Stimulated activated CD4-positive, alpha-beta T cell treated with anti-CD3 and anti-CD28 coated beads, Interleukin-2, amount 100 ng/mL, for 4 hours (primary cell): ENCODE measurements around the gene CENPH.
"Not testable (repeated sequence)": the region's sequence is repeated elsewhere in the genome, so short reads cannot be mapped to it uniquely, and the experiment has no call there.

Experiments
- DNase-seq: peaks from one replicate; pipeline ENCODE4 v3.0.0-alpha.2; 2020; ENCODE audit warnings: low read depth

The CENPH gene

DNA sequence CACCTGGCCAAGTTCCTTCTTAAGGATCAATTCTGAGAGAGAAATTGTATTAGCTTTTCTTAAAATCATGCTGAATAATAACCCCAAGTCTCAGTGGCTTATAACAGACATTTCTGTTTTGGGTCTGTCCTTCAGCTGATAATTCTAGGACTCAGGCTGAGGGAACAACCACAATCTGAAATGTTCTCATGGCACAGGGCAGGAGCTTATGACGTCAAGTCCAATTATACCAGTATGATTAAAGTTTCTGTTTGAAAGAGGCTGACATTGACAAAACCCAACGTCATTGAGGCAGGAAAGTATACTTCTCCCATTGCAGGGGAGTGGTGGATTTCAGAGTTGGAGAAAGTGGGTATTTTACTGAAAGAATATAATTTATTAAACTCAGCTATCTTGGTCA lies 21.8 kb downstream of the CENPH start:
- DNase-seq: no peak

- DNase-seq: no peak
Measured at GRCh38 chr5:69212022-69212421, 22.6 kb downstream of the CENPH start.

DNA sequence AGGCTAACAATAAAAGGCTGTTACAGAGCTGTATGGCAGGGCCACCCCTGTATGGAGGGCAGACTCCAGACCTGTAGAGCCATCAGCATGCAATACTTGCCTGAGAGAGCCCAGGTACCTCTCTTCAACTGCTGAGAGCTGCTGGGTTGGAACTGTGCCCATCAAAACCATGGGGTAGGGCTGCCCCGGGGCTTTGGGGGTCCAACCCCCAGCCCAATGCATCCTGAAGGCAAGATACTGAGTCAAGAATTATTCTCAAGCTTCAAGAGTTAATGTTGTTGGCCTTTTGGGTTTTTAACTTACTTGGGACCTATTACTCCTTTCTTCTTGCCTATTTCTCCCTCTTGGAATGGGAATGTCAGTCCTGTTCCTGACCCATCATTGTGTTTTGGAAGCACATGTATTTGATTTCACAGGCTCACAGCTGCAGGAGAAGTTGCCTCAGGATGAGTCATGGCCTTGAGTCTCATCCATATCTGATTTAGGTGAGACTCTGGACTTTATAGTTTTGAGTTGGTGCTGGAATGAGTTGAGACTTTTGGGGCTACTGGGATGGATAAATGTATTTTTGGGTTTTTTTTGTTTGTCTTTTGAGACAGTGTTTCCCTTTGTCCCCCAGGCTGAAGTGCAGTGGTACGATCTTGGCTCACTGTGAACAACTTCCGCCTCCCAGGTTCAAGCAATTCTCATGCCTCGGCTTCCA lies 24.3 kb downstream of the CENPH start:
- DNase-seq: no peak

DNA sequence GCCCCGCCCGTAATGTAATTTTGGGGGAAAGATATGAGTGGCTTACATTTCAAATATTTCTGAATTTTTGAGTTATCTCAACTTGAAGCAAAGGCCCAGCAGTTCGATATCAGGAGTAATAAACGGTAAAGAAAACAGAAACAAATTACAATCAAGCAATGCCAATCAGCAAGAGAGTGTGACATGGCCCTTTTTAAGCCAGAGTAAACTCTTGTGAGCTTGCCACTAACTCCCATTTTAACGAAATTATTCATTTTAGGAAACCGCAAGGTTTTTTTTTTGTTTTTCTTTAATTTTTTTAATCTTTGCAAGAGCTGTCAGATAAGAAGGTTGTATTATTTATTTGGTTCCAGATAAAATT lies 27.7 kb downstream of the CENPH start:
- no peak for DNase-seq

DNA sequence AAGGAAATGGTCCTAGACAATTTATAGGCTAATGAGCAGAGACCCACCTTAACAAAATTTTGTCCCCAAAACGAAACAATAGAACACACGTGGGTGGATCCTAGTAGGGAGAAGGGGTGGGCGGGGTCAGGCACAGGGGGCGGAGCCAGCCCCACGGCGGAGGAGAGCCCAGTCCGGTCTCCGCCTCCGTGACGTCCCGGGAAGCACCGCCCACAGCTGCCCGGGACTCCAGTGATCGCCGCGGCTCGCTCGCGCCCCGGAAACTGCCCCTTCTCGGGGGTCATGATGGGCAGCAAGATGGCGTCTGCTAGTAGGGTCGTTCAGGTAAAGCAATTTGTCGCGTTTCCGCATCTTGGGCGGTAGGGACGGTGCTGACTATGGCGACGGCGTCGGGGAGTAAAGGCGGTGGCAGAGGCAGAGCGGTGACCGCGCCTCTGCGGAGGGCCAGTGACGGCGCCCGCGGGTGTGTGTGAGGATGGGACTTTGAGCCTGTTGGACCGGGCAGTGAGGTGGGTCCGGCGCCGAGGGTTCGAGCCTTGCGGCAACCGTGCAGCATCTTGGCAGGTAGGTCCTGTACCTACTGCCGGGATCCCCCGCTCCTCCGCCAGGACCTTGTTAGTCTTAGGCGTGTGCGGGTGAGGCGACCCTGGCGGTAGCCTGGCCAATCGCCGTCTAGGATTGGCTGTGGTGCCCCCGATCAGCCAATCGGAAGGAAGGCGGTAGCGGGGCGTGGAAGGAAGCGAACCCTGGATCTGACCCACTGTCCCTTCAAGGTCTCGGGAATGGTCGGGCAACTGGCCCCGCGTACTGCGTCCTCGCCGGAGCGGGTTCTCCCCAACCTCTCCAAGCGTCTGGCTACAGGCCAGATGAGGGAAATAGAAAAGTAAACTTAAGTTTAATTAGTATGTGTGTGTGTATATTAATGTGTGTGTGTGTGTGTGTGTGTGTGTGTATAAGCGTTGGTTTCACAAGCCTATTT lies 28.5 kb downstream of the CENPH start:
- DNase-seq: peak; percentile 92

- no peak for DNase-seq
Measured at GRCh38 chr5:69219939-69220338, 30.6 kb downstream of the CENPH start.

DNA sequence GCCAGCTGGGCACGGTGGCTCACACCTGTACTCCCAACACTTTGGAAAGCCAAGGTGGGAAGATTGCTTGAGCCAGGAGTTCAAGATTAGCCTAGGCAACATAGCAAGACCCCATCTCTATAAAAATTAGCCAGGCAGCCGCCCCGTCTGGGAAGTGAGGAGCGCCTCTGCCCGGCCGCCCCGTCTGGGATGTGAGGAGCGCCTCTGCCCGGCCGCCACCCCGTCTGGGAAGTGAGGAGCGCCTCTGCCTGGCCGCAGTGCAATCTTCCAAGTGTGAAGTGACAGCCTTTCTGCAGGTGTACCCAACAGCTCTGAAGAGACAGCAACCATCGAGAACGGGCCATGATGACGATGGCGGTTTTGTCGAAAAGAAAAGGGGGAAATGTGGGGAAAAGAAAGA lies 31.0 kb downstream of the CENPH start:
- DNase-seq: not testable (repeated sequence)

GRCh38 chr5:69220833-69221232 lies 31.4 kb downstream of the CENPH start:
- not testable (repeated sequence) for DNase-seq

DNA sequence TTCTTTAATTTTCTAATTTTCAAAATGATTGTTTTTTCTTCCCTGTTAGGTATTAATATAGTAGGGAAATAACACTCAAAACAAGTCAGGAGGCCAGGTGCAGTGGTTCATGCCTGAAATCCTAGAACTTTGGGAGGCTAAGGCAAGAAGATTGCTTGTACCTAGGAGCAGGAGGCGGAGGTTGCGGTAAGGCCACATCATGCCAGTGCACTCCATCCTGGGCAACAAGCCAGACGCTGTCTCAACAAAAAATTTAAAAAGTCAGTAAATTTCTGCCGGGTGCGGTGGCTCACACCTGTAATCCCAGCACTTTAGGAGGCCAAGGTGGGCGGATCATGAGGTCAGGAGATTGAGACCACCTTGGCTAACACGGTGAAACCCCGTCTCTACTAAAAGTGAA lies 35.1 kb downstream of the CENPH start:
- no peak for DNase-seq

DNA sequence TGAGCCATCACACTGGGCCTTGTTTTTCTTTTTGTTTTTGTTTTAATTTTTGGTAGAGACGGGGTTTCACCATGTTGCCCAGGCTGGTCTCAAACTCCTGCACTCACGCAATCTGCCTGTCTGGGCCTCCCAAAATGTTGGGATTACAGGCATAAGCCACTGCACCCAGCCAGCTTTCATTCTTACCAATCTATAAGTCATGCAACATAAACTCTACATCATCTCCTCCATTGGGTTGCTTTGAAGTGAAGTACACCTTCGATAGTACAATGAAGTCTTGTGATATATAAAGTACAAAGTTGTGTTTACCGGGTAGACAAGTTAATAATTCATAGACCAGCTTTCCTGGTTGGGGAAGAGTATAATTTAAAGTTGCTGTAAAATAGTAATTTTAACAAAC lies 36.5 kb downstream of the CENPH start:
- no peak for DNase-seq

GRCh38 chr5:69230181-69230580 lies 40.8 kb downstream of the CENPH start:
- no peak for DNase-seq

DNA sequence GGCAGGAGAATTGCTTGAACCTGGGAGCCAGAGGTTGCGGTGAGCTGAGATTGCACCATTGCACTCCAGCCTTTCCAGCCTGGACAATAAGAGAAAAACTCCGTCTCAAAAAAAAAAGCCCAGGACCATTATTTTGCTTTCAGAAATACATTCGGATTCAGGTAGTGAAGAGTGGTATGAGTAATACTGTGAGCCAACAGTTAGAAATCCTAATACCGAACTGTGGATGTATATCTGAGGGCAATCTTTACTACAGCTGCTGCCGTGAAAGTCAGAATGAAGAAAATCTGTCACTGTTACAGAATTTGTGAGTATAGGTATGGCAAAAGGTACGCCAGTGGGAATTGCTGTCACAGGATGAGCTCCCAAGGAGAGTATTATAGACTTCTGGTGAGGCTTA lies 41.9 kb downstream of the CENPH start:
- no peak for DNase-seq

DNA sequence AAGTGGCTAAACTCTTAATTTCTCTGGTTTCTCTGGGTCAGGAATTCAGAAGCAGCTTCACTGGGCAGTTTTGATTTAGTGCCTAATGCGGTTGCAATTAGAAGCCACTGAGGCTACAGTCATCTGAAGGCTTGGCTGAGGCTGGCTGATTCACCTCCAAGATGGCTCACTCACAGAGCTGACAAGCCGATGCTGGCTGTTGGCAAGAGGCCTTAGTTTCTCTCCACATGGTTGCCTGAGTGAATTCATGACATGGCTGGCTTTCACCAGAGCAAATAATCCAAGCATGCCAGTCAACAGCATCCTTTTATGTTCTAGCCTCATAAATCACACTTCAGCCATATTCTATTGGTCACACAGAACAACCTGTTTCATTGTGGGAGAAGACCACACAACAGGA lies 42.5 kb downstream of the CENPH start:
- no peak for DNase-seq

- DNase-seq: peak; percentile 86
Measured at GRCh38 chr5:69234457-69235268, 45.3 kb downstream of the CENPH start, which contains the start of gene CDK7. Gene CDK7 (plus strand): TSS chr5:69234886. CDS start chr5:69234976, 90 bp downstream.

- not testable (repeated sequence) for DNase-seq
Measured at GRCh38 chr5:69236733-69237132, 47.4 kb downstream of the CENPH start.

GRCh38 chr5:69237877-69238276 lies 48.5 kb downstream of the CENPH start:
- DNase-seq: no peak

GRCh38 chr5:69238760-69239251 lies 49.4 kb downstream of the CENPH start:
- no peak for DNase-seq

DNA sequence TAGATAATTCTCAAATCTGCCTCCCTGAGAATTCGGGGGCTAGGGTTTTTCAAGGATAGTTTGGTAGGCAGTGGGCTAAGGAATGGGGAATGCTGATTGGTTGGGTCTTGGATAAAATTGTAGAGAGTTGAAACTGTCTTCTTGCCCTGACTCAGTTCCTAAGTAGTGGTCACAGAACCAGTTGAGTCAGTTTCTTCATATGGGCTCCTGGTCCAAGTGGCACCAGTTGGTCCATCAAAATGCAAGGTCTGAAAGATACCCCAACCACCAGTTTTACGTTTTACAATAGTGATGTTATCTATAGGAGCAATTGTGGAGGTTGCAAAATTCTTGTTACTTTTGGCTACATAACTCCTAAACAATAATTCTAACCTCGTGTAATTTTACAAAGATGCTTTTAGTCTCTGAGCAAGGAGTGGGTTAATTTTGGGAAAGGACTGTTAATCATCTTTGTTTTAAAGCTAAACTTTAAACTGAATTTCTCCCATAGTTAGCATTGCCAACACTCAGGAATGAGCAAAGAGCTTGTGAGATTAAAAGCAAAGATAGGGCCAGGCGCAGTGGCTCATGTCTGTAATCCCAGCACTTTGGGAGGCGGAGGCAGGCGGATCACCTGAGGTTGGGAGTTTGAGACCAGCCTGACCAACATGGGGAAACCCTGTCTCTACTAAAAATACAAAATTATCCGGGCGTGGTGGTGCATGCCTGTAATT lies 53.0 kb downstream of the CENPH start:
- no peak for DNase-seq

- DNase-seq: no peak
Measured at GRCh38 chr5:69245031-69245430, 55.6 kb downstream of the CENPH start.

GRCh38 chr5:69248019-69248418 lies 58.6 kb downstream of the CENPH start:
- DNase-seq: no peak

GRCh38 chr5:69250593-69250992 lies 61.2 kb downstream of the CENPH start:
- no peak for DNase-seq

GRCh38 chr5:69252437-69252836 lies 63.1 kb downstream of the CENPH start:
- DNase-seq: no peak
